Stimulated activated CD8-positive, alpha-beta memory T cell treated with anti-CD3 and anti-CD28 coated beads, Interleukin-15, amount 100 ng/mL, for 1 hour (primary cell): ENCODE measurements around the gene ARFGAP2.
"Not testable (repeated sequence)": the region's sequence is repeated elsewhere in the genome, so short reads cannot be mapped to it uniquely, and the experiment has no call there.

Experiments
- DNase-seq: peaks from one replicate; pipeline ENCODE4 v3.0.0-alpha.2; 2020; ENCODE audit warnings: low read depth

Gene ARFGAP2

GRCh38 chr11:47176328-47177228 lies at the start of gene ARFGAP2:
Gene ARFGAP2, minus strand, starts transcription at chr11:47176879. Its CDS starts 26 bp downstream, at chr11:47176853.
- peak; percentile 86 for DNase-seq

GRCh38 chr11:47225552-47226400 lies 49.1 kb upstream of the ARFGAP2 start:
- no peak for DNase-seq

GRCh38 chr11:47222696-47223095 lies 46.0 kb upstream of the ARFGAP2 start:
- no peak for DNase-seq

- no peak for DNase-seq
These were observed 43.7 kb upstream of the ARFGAP2 start for GRCh38 chr11:47220401-47220821.

GRCh38 chr11:47216121-47216798 lies 39.6 kb upstream of the ARFGAP2 start:
- peak; percentile 27 for DNase-seq

- DNase-seq: no peak
These were observed 38.8 kb upstream of the ARFGAP2 start for GRCh38 chr11:47215366-47215910.

GRCh38 chr11:47213950-47214565 lies 37.4 kb upstream of the ARFGAP2 start:
- peak; percentile 69 for DNase-seq

GRCh38 chr11:47212938-47213337 lies 36.3 kb upstream of the ARFGAP2 start:
- DNase-seq: no peak

GRCh38 chr11:47208628-47209027 lies 31.9 kb upstream of the ARFGAP2 start:
- DNase-seq: no peak

- not testable (repeated sequence) for DNase-seq
These were observed 31.4 kb upstream of the ARFGAP2 start for GRCh38 chr11:47208008-47208552.

GRCh38 chr11:47207459-47207858 lies 30.8 kb upstream of the ARFGAP2 start:
- no peak for DNase-seq

- DNase-seq: not testable (repeated sequence)
These were observed 29.9 kb upstream of the ARFGAP2 start for GRCh38 chr11:47206577-47206976.

GRCh38 chr11:47204637-47204989 lies 27.9 kb upstream of the ARFGAP2 start:
- no peak for DNase-seq

GRCh38 chr11:47202576-47202975 lies 25.9 kb upstream of the ARFGAP2 start:
- DNase-seq: no peak

GRCh38 chr11:47201015-47201414 lies 24.3 kb upstream of the ARFGAP2 start:
- DNase-seq: no peak

GRCh38 chr11:47198161-47198560 lies 21.5 kb upstream of the ARFGAP2 start:
- not testable (repeated sequence) for DNase-seq

GRCh38 chr11:47192111-47192510 lies 15.4 kb upstream of the ARFGAP2 start:
- no peak for DNase-seq

GRCh38 chr11:47191137-47191536 lies 14.5 kb upstream of the ARFGAP2 start:
- not testable (repeated sequence) for DNase-seq

- DNase-seq: no peak
These were observed 12.6 kb upstream of the ARFGAP2 start for GRCh38 chr11:47189100-47189834.

GRCh38 chr11:47188259-47188658 lies 11.6 kb upstream of the ARFGAP2 start:
- DNase-seq: no peak

GRCh38 chr11:47187723-47188122 lies 11.0 kb upstream of the ARFGAP2 start:
- no peak for DNase-seq
